ENCODE measurements around the gene ANKFN1.

Gene ANKFN1

GRCh38 chr17:56289321-56289720, 136.0 kb downstream of the ANKFN1 start:
- DNase-seq (ENCODE audit: low read depth in 2 of 3, low spot score in 1 of 3): no peak

GRCh38 chr17:56290101-56290801, 137.0 kb downstream of the ANKFN1 start:
- no peak for DNase-seq (ENCODE audit: low read depth in 2 of 3, low spot score in 1 of 3)

- no peak for DNase-seq (ENCODE audit: low read depth in 2 of 3, low spot score in 1 of 3)
Measured at GRCh38 chr17:56290802-56291118, 137.5 kb downstream of the ANKFN1 start.

- no peak for DNase-seq (ENCODE audit: low read depth in 2 of 3, low spot score in 1 of 3)
Measured at GRCh38 chr17:56291226-56291805, 138.0 kb downstream of the ANKFN1 start.

GRCh38 chr17:56292010-56292409, 138.7 kb downstream of the ANKFN1 start:
- no peak for DNase-seq (ENCODE audit: low read depth in 2 of 3, low spot score in 1 of 3)

- DNase-seq (ENCODE audit: low read depth in 2 of 3, low spot score in 1 of 3): no peak
Measured at GRCh38 chr17:56292578-56292977, 139.3 kb downstream of the ANKFN1 start.

- peak in 1 of 3 donors; percentile 8 for DNase-seq (ENCODE audit: low read depth in 2 of 3, low spot score in 1 of 3)
Measured at GRCh38 chr17:56297184-56297583, 143.9 kb downstream of the ANKFN1 start.

GRCh38 chr17:56298846-56299245, 145.6 kb downstream of the ANKFN1 start:
- no peak for DNase-seq (ENCODE audit: low read depth in 2 of 3, low spot score in 1 of 3)

- DNase-seq (ENCODE audit: low read depth in 2 of 3, low spot score in 1 of 3): no peak
Measured at GRCh38 chr17:56300144-56300543, 146.9 kb downstream of the ANKFN1 start.

- DNase-seq (ENCODE audit: low read depth in 2 of 3, low spot score in 1 of 3): no peak
Measured at GRCh38 chr17:56305007-56305406, 151.7 kb downstream of the ANKFN1 start.

GRCh38 chr17:56309897-56310296, 156.6 kb downstream of the ANKFN1 start:
- no peak for DNase-seq (ENCODE audit: low read depth in 2 of 3, low spot score in 1 of 3)

GRCh38 chr17:56310782-56311181, 157.5 kb downstream of the ANKFN1 start:
- no peak for DNase-seq (ENCODE audit: low read depth in 2 of 3, low spot score in 1 of 3)

- DNase-seq (ENCODE audit: low read depth in 2 of 3, low spot score in 1 of 3): no peak
Measured at GRCh38 chr17:56313201-56313600, 159.9 kb downstream of the ANKFN1 start.

GRCh38 chr17:56314026-56314425, 160.8 kb downstream of the ANKFN1 start:
- no peak for DNase-seq (ENCODE audit: low read depth in 2 of 3, low spot score in 1 of 3)

GRCh38 chr17:56314984-56315602, 161.8 kb downstream of the ANKFN1 start:
- DNase-seq (ENCODE audit: low read depth in 2 of 3, low spot score in 1 of 3): no peak

- DNase-seq (ENCODE audit: low read depth in 2 of 3, low spot score in 1 of 3): no peak
Measured at GRCh38 chr17:56316604-56317003, 163.3 kb downstream of the ANKFN1 start.

GRCh38 chr17:56317351-56318208, 164.3 kb downstream of the ANKFN1 start:
- DNase-seq (ENCODE audit: low read depth in 2 of 3, low spot score in 1 of 3): no peak

GRCh38 chr17:56319531-56319930, 166.3 kb downstream of the ANKFN1 start:
- DNase-seq (ENCODE audit: low read depth in 2 of 3, low spot score in 1 of 3): no peak

- DNase-seq (ENCODE audit: low read depth in 2 of 3, low spot score in 1 of 3): no peak
Measured at GRCh38 chr17:56320443-56320842, 167.2 kb downstream of the ANKFN1 start.

- no peak for DNase-seq (ENCODE audit: low read depth in 2 of 3, low spot score in 1 of 3)
Measured at GRCh38 chr17:56322991-56323390, 169.7 kb downstream of the ANKFN1 start.

GRCh38 chr17:56324676-56325075, 171.4 kb downstream of the ANKFN1 start:
- no peak for DNase-seq (ENCODE audit: low read depth in 2 of 3, low spot score in 1 of 3)
